Measurements from ENCODE around the gene OR6C6. TPM values are rescaled to one million over a fixed set of nuclear protein-coding genes. Genes with fewer than 3 reads are reported as not detected.
"Not testable (repeated sequence)": the region's sequence is repeated elsewhere in the genome, so short reads cannot be mapped to it uniquely, and the experiment has no call there.

OR6C6 gene
- polyA plus RNA-seq = not detected

- no peak within 1 kb of the TSS for H3K27ac Mint-ChIP-seq
- H3K9me3 Mint-ChIP-seq = peaks cover 0 to 4% (median 0%) of the 10 kb centered on the region in 6 donors
- H3K4me3 Mint-ChIP-seq = no peak within 1 kb of the TSS
- peaks cover 0 to 9% (median 5%) of the 10 kb centered on the region in 3 donors for H3K27me3 Mint-ChIP-seq (ENCODE audit: low read depth in 3 of 3)
- no peaks in the 10 kb centered on the region for H3K4me1 Mint-ChIP-seq
- no peaks in the 10 kb centered on the region for H3K36me3 Mint-ChIP-seq
- DNase-seq = no peak
Measured at GRCh38 chr12:55296469-55296868, at the start of gene OR6C6. TSS of gene OR6C6 (minus strand) at chr12:55296569. CDS start at chr12:55295232, 1,337 bp downstream.

GRCh38 chr12:55336002-55336401 is 39.6 kb upstream of the OR6C6 start:
- Mint-ChIP-seq H3K27me3 (ENCODE audit: low read depth in 3 of 3) (peaks cover 2 to 17% (median 6%) of the 10 kb centered on the region in 3 donors), H3K4me1 (no peaks in the 10 kb centered on the region), H3K4me3 (no peak overlapping the region), H3K27ac (no peak overlapping the region), H3K36me3 (no peaks in the 10 kb centered on the region), H3K9me3 (no peaks in the 10 kb centered on the region)
- DNase-seq = no peak

GRCh38 chr12:55330446-55330845 is 34.1 kb upstream of the OR6C6 start, which contains the start of gene OR6C3:
TSS of gene OR6C3 (plus strand) at chr12:55330746. CDS start at chr12:55331701, 955 bp downstream.
- Mint-ChIP-seq H3K27me3 (ENCODE audit: low read depth in 3 of 3) (peaks cover 0 to 9% (median 4%) of the 10 kb centered on the region in 3 donors), H3K4me3 (no peak within 1 kb of the TSS), H3K27ac (no peak within 1 kb of the TSS), H3K4me1 (no peaks in the 10 kb centered on the region), H3K36me3 (no peaks in the 10 kb centered on the region), H3K9me3 (peaks cover 0 to 2% (median 0%) of the 10 kb centered on the region in 6 donors)
- DNase-seq = no peak

- H3K36me3 Mint-ChIP-seq; H3K9me3 Mint-ChIP-seq; H3K27ac Mint-ChIP-seq; H3K27me3 Mint-ChIP-seq (ENCODE audit: low read depth in 3 of 3); H3K4me3 Mint-ChIP-seq; H3K4me1 Mint-ChIP-seq; DNase-seq: not testable (repeated sequence)
Measured at GRCh38 chr12:55325801-55326200, 29.4 kb upstream of the OR6C6 start.

GRCh38 chr12:55320201-55320600 is 23.8 kb upstream of the OR6C6 start:
- Mint-ChIP-seq H3K27ac (no peak overlapping the region), H3K4me3 (no peak overlapping the region), H3K4me1 (no peaks in the 10 kb centered on the region), H3K9me3 (no peaks in the 10 kb centered on the region), H3K36me3 (no peaks in the 10 kb centered on the region), H3K27me3 (ENCODE audit: low read depth in 3 of 3) (peaks cover 2 to 7% (median 4%) of the 10 kb centered on the region in 3 donors)
- no peak for DNase-seq

- H3K4me1 Mint-ChIP-seq = no peaks in the 10 kb centered on the region
- H3K9me3 Mint-ChIP-seq = no peaks in the 10 kb centered on the region
Measured at GRCh38 chr12:55314043-55314442, 17.7 kb upstream of the OR6C6 start, which contains the start of gene OR6C1. TSS of gene OR6C1 (plus strand) at chr12:55314343. CDS start at chr12:55320600, 6,257 bp downstream.

GRCh38 chr12:55289999-55290398 is 6.4 kb downstream of the OR6C6 start:
- no peak for DNase-seq
- Mint-ChIP-seq H3K36me3 (no peaks in the 10 kb centered on the region), H3K4me1 (no peaks in the 10 kb centered on the region), H3K27ac (no peak overlapping the region), H3K27me3 (ENCODE audit: low read depth in 3 of 3) (peaks cover 0 to 11% (median 2%) of the 10 kb centered on the region in 3 donors), H3K9me3 (no peaks in the 10 kb centered on the region), H3K4me3 (no peak overlapping the region)

More at GRCh38 chr12:55314043-55314442, 17.7 kb upstream of the OR6C6 start, which contains the start of gene OR6C1:
- Mint-ChIP-seq H3K4me3 (no peak within 1 kb of the TSS), H3K27me3 (ENCODE audit: low read depth in 3 of 3) (peaks cover 2 to 10% (median 5%) of the 10 kb centered on the region in 3 donors), H3K36me3 (no peaks in the 10 kb centered on the region), H3K27ac (no peak within 1 kb of the TSS)
- DNase-seq = no peak

- Mint-ChIP-seq H3K4me3 (no peak overlapping the region), H3K27me3 (ENCODE audit: low read depth in 3 of 3) (peaks cover 0 to 2% (median 1%) of the 10 kb centered on the region in 3 donors), H3K9me3 (no peaks in the 10 kb centered on the region), H3K27ac (no peak overlapping the region), H3K36me3 (no peaks in the 10 kb centered on the region), H3K4me1 (no peaks in the 10 kb centered on the region)
- no peak for DNase-seq
Measured at GRCh38 chr12:55280991-55281390, 15.4 kb downstream of the OR6C6 start.

GRCh38 chr12:55258303-55258702 is 38.1 kb downstream of the OR6C6 start:
- Mint-ChIP-seq H3K4me3 (no peak overlapping the region), H3K9me3 (no peaks in the 10 kb centered on the region), H3K36me3 (no peaks in the 10 kb centered on the region), H3K4me1 (no peaks in the 10 kb centered on the region), H3K27me3 (ENCODE audit: low read depth in 3 of 3) (peaks cover 2 to 12% (median 2%) of the 10 kb centered on the region in 3 donors), H3K27ac (no peak overlapping the region)
- no peak for DNase-seq

GRCh38 chr12:55256831-55257230 is 39.5 kb downstream of the OR6C6 start:
- H3K27me3 Mint-ChIP-seq (ENCODE audit: low read depth in 3 of 3) = peaks cover 2 to 10% (median 2%) of the 10 kb centered on the region in 3 donors
- DNase-seq = no peak
- no peaks in the 10 kb centered on the region for H3K4me1 Mint-ChIP-seq
- H3K27ac Mint-ChIP-seq = no peak overlapping the region
- no peaks in the 10 kb centered on the region for H3K9me3 Mint-ChIP-seq
- no peak overlapping the region for H3K4me3 Mint-ChIP-seq
- H3K36me3 Mint-ChIP-seq = no peaks in the 10 kb centered on the region

GRCh38 chr12:55253281-55253680 is 43.1 kb downstream of the OR6C6 start:
- H3K9me3 Mint-ChIP-seq = no peaks in the 10 kb centered on the region
- DNase-seq = no peak
- H3K4me1 Mint-ChIP-seq = no peaks in the 10 kb centered on the region
- no peak overlapping the region for H3K4me3 Mint-ChIP-seq
- no peak overlapping the region for H3K27ac Mint-ChIP-seq
- peaks cover 4 to 14% (median 10%) of the 10 kb centered on the region in 3 donors for H3K27me3 Mint-ChIP-seq (ENCODE audit: low read depth in 3 of 3)
- H3K36me3 Mint-ChIP-seq = no peaks in the 10 kb centered on the region

- peaks cover 4 to 19% (median 6%) of the 10 kb centered on the region in 3 donors for H3K27me3 Mint-ChIP-seq (ENCODE audit: low read depth in 3 of 3)
- no peaks in the 10 kb centered on the region for H3K4me1 Mint-ChIP-seq
- peaks cover 0 to 1% (median 0%) of the 10 kb centered on the region in 6 donors for H3K9me3 Mint-ChIP-seq
- no peak for DNase-seq
- H3K4me3 Mint-ChIP-seq = no peak overlapping the region
- H3K36me3 Mint-ChIP-seq = no peaks in the 10 kb centered on the region
- H3K27ac Mint-ChIP-seq = no peak overlapping the region
Measured at GRCh38 chr12:55250944-55251343, 45.4 kb downstream of the OR6C6 start.

GRCh38 chr12:55246159-55246558 is 50.2 kb downstream of the OR6C6 start:
- Mint-ChIP-seq H3K27ac (no peak overlapping the region), H3K27me3 (ENCODE audit: low read depth in 3 of 3) (peaks cover 6 to 22% (median 7%) of the 10 kb centered on the region in 3 donors), H3K36me3 (no peaks in the 10 kb centered on the region), H3K4me1 (no peaks in the 10 kb centered on the region), H3K4me3 (no peak overlapping the region), H3K9me3 (peaks cover 0 to 2% (median 0%) of the 10 kb centered on the region in 6 donors)
- no peak for DNase-seq

- Mint-ChIP-seq H3K9me3 (peaks cover 0 to 2% (median 0%) of the 10 kb centered on the region in 6 donors), H3K36me3 (no peaks in the 10 kb centered on the region), H3K4me1 (no peaks in the 10 kb centered on the region), H3K4me3 (no peak within 1 kb of the TSS), H3K27ac (no peak within 1 kb of the TSS), H3K27me3 (ENCODE audit: low read depth in 3 of 3) (peaks cover 2 to 18% (median 5%) of the 10 kb centered on the region in 3 donors)
- DNase-seq = no peak
Measured at GRCh38 chr12:55244309-55244708, 52.1 kb downstream of the OR6C6 start, which contains the start of gene OR6C74. TSS of gene OR6C74 (plus strand) at chr12:55244609. CDS start at chr12:55247288, 2,679 bp downstream.

Measured in immature natural killer cell (primary cell).